Measurements from ENCODE around the gene MZT2B. TPM values are rescaled to one million over a fixed set of nuclear protein-coding genes. Genes with fewer than 3 reads are reported as not detected.
"Not testable (repeated sequence)": the region's sequence is repeated elsewhere in the genome, so short reads cannot be mapped to it uniquely, and the experiment has no call there.

Gene MZT2B
- total and polyA plus RNA-seq, 2 donors (not counting 1 experiment from before 2014, with no cell fraction given), result 54.0 to 254 TPM

DNA sequence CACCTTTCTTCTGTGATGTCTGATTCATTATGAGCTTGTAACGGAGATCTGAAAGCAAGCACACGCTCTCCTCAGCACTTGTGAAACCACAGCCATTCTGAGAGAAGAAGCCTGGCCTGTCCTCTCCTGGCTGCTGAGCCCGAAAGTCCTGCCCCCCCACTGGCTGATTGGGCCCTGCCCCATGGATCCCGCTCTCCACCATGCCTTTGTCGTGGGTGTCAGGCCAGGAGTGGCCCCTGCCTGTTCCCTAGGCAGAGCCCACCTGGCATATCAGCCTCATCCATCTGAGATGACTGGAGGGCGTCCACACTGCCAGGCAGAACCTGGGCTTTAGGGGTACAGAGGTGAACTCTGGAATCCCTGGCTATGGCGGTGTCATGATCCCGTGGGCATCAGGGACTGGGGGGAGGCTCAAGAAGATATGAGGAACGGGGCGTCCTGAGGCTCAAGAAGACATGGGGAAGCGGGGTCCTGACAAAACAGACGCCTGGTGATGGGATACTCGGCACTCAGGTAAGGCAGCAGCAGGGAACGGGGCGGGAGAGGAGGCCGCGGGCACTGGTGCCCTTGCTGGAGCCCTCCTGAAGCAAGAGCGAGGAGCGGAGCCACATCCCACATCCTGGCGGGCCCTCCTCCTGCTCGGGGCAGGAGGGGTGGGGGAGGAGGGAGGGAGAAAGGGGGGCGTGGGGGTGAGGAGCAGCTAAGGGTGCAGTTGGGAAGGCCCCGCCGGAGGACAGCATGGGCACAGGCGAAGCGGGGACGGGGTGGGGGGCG lies 38.6 kb upstream of the MZT2B start:
- H3K9me3 ChIP-seq (ENCODE audit: control insufficient read depth, insufficient read depth, low read depth, low read length); H3K4me2 ChIP-seq (ENCODE audit: extremely low read depth, insufficient read depth, low read length); H3K4me1 ChIP-seq (ENCODE audit: control insufficient read depth, extremely low read depth, insufficient read depth, low read length); DNase-seq (ENCODE audit: low read depth in 2 of 2); H3K27ac ChIP-seq (ENCODE audit: insufficient read depth, low read length); H4K20me1 ChIP-seq (ENCODE audit: control insufficient read depth, extremely low read depth, insufficient read depth, low read length); H3K4me3 ChIP-seq (replicated peaks in 1 of 4; ENCODE audit: control extremely low read depth in 1 of 4, insufficient read depth in 1 of 4, low read depth in 3 of 4, low read length in 4 of 4); H3K36me3 ChIP-seq (ENCODE audit: control insufficient read depth, insufficient read depth, low read length); H3K79me2 ChIP-seq (ENCODE audit: control insufficient read depth, insufficient read depth, low read length); H2AFZ ChIP-seq (ENCODE audit: low read length); H3K27me3 ChIP-seq (ENCODE audit: control insufficient read depth, insufficient read depth, low read length); H3K9ac ChIP-seq (ENCODE audit: insufficient read depth, low read length): not testable (repeated sequence)

DNA sequence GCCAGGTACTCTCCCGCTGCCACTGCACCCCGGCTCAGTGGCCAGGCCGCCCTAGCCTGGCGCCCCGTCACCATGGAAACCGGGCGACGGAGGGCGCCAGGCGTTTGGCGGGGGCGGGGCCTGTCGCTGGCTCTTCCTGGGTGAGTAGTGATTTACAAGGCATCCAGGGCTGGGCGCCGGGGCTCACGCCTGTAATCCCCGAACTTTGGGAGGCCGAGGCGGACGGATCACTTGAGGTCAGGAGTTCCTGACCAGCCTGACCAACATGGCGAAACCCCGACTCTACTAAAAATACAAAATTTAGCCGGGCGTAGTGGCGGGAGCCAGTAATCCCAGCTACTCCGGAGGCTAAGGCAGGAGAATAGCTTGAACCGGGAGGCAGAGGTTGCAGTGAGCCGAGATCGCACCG lies 37.1 kb upstream of the MZT2B start, which contains the start of gene CCDC74B:
Gene CCDC74B, minus strand, starts transcription at position 107 of the 409 bp plus-strand sequence. CDS start 116 bp downstream, outside the sequence.
- not testable (repeated sequence) for H4K20me1 ChIP-seq (ENCODE audit: control insufficient read depth, extremely low read depth, insufficient read depth, low read length); H3K9me3 ChIP-seq (ENCODE audit: control insufficient read depth, insufficient read depth, low read depth, low read length); H3K27ac ChIP-seq (ENCODE audit: insufficient read depth, low read length); H3K36me3 ChIP-seq (ENCODE audit: control insufficient read depth, insufficient read depth, low read length); H3K9ac ChIP-seq (ENCODE audit: insufficient read depth, low read length); H3K27me3 ChIP-seq (ENCODE audit: control insufficient read depth, insufficient read depth, low read length); H2AFZ ChIP-seq (ENCODE audit: low read length); H3K79me2 ChIP-seq (ENCODE audit: control insufficient read depth, insufficient read depth, low read length); H3K4me1 ChIP-seq (ENCODE audit: control insufficient read depth, extremely low read depth, insufficient read depth, low read length)
- DNase-seq (ENCODE audit: low read depth in 2 of 2), result peak; percentile 17 to 34
- H3K4me2 ChIP-seq (ENCODE audit: extremely low read depth, insufficient read depth, low read length), result peak within 1 kb of the TSS; percentile 59
- H3K4me3 ChIP-seq (replicated peaks in 1 of 4; ENCODE audit: control extremely low read depth in 1 of 4, insufficient read depth in 1 of 4, low read depth in 3 of 4, low read length in 4 of 4), result peak within 1 kb of the TSS in 3 of 4 experiments; percentile 7 to 46 (median 40)

DNA sequence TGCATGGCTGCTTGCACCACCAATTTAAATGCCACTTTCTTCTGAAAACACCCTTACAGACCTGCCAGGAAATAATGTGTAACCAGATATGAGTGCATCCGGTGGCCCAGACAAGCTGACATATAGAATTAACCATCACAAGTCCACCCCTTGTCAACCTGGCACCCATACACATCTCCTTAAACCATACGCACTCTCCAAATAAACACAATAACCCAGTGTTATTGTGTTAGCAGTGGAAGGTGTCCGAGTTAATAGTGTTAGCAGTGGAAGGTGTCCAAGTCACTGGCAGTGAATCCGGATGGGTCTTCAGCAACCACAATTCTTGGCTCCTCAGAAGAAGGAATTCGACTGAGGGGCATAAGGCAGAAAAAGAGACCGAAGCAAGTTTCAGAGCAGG lies 33.5 kb upstream of the MZT2B start:
- not testable (repeated sequence) for H3K4me2 ChIP-seq (ENCODE audit: extremely low read depth, insufficient read depth, low read length); H4K20me1 ChIP-seq (ENCODE audit: control insufficient read depth, extremely low read depth, insufficient read depth, low read length); H3K4me1 ChIP-seq (ENCODE audit: control insufficient read depth, extremely low read depth, insufficient read depth, low read length); H3K27me3 ChIP-seq (ENCODE audit: control insufficient read depth, insufficient read depth, low read length); H3K4me3 ChIP-seq (replicated peaks in 1 of 4; ENCODE audit: control extremely low read depth in 1 of 4, insufficient read depth in 1 of 4, low read depth in 3 of 4, low read length in 4 of 4); H3K79me2 ChIP-seq (ENCODE audit: control insufficient read depth, insufficient read depth, low read length); H3K27ac ChIP-seq (ENCODE audit: insufficient read depth, low read length); H2AFZ ChIP-seq (ENCODE audit: low read length); DNase-seq (ENCODE audit: low read depth in 2 of 2); H3K36me3 ChIP-seq (ENCODE audit: control insufficient read depth, insufficient read depth, low read length); H3K9ac ChIP-seq (ENCODE audit: insufficient read depth, low read length); H3K9me3 ChIP-seq (ENCODE audit: control insufficient read depth, insufficient read depth, low read depth, low read length)

DNA sequence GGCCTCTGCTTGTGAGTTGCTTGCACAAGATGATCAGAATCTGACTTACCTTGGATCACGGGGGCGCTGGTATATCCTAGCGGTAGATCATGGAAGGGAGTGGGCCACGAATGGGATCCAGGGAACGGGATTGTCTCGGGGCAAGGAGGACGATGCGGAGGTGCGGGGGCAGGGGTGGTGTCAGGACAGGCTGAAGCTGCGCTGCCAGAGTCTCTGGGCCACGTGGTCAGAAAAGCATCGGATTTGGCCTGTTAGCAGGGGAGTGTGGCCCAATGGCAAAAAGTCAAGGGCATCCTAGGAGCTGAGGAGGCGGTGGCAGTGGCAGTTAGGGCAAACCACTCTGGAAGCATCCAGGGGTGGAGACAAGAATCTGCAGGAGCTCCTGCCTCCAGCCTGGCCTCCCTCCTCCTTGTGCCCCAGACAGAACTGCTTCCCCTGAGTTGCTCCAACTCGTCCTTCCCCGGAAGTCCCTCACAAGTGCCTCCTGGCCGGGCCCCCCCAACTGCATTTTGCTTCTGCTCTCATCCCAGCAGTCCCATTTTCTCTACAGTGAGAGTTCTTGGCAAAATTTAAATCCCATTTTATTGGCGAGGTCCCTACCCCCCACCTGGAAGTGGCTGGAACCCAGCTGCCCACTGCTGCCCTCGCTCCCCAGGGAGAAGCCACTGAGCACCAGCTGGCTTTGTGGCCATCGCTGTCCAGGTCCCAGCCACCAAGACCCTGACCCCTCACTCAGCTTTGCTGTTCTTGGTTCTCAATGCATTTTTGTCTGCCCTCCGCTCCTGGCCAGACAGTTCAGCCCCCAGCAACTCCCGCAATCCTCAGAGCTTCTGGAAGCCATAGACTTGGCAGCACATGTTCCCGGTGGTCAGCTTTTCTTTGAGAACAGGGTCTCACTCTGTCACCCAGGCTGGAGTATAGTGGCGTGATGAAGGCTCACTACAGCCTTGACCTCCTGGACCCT lies 31.6 kb upstream of the MZT2B start:
- TF ChIP-seq EZH2 (IDR thresholded peaks at IDR 0.05; ENCODE audit: low read length, missing control alignments), result no peak
- TF ChIP-seq, protein P1, sequence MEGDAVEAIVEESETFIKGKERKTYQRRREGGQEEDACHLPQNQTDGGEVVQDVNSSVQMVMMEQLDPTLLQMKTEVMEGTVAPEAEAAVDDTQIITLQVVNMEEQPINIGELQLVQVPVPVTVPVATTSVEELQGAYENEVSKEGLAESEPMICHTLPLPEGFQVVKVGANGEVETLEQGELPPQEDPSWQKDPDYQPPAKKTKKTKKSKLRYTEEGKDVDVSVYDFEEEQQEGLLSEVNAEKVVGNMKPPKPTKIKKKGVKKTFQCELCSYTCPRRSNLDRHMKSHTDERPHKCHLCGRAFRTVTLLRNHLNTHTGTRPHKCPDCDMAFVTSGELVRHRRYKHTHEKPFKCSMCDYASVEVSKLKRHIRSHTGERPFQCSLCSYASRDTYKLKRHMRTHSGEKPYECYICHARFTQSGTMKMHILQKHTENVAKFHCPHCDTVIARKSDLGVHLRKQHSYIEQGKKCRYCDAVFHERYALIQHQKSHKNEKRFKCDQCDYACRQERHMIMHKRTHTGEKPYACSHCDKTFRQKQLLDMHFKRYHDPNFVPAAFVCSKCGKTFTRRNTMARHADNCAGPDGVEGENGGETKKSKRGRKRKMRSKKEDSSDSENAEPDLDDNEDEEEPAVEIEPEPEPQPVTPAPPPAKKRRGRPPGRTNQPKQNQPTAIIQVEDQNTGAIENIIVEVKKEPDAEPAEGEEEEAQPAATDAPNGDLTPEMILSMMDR (conservative IDR thresholded peaks at IDR 0.05 in 1 of 2, IDR thresholded peaks at IDR 0.05 in 1 of 2; ENCODE audit: low read depth in 1 of 2, low read length in 2 of 2), result no peak
- no peaks in the 10 kb centered on the region for H3K79me2 ChIP-seq (ENCODE audit: control insufficient read depth, insufficient read depth, low read length)
- H3K4me2 ChIP-seq (ENCODE audit: extremely low read depth, insufficient read depth, low read length), result no peak overlapping the region
- no peaks in the 10 kb centered on the region for H3K4me1 ChIP-seq (ENCODE audit: control insufficient read depth, extremely low read depth, insufficient read depth, low read length)
- no peak overlapping the region for H2AFZ ChIP-seq (ENCODE audit: low read length)
- H3K4me3 ChIP-seq (replicated peaks in 1 of 4; ENCODE audit: control extremely low read depth in 1 of 4, insufficient read depth in 1 of 4, low read depth in 3 of 4, low read length in 4 of 4), result no peak overlapping the region
- H3K27me3 ChIP-seq (ENCODE audit: control insufficient read depth, insufficient read depth, low read length), result no peaks in the 10 kb centered on the region
- no peak for DNase-seq (ENCODE audit: low read depth in 2 of 2)
- H3K9me3 ChIP-seq (ENCODE audit: control insufficient read depth, insufficient read depth, low read depth, low read length), result no peaks in the 10 kb centered on the region
- H3K9ac ChIP-seq (ENCODE audit: insufficient read depth, low read length), result no peak overlapping the region
- H3K36me3 ChIP-seq (ENCODE audit: control insufficient read depth, insufficient read depth, low read length), result peaks cover 7% of the 10 kb centered on the region
- H3K27ac ChIP-seq (ENCODE audit: insufficient read depth, low read length), result no peak overlapping the region
- no peaks in the 10 kb centered on the region for H4K20me1 ChIP-seq (ENCODE audit: control insufficient read depth, extremely low read depth, insufficient read depth, low read length)

DNA sequence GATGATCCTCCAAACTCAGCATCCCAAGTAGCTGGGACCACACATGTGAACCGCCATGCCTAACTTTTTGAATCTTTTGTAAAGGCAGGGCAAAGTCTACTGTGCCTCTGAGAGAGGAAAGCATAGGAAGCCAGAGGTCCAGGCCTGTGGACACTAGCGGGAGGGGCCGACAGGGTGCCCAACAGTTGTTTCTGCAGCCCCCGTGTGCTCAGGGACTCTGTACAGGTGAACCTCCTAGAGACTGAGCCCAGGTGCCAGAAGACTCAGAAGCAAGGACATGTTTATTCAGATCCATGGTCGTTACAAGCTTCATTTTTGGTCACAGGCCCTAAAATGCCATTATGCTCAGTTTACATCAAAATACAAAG lies 30.9 kb upstream of the MZT2B start:
- H3K9me3 ChIP-seq (ENCODE audit: control insufficient read depth, insufficient read depth, low read depth, low read length); H3K4me2 ChIP-seq (ENCODE audit: extremely low read depth, insufficient read depth, low read length); H4K20me1 ChIP-seq (ENCODE audit: control insufficient read depth, extremely low read depth, insufficient read depth, low read length); H3K36me3 ChIP-seq (ENCODE audit: control insufficient read depth, insufficient read depth, low read length); H3K4me1 ChIP-seq (ENCODE audit: control insufficient read depth, extremely low read depth, insufficient read depth, low read length); H3K27ac ChIP-seq (ENCODE audit: insufficient read depth, low read length); H3K4me3 ChIP-seq (replicated peaks in 1 of 4; ENCODE audit: control extremely low read depth in 1 of 4, insufficient read depth in 1 of 4, low read depth in 3 of 4, low read length in 4 of 4); H3K27me3 ChIP-seq (ENCODE audit: control insufficient read depth, insufficient read depth, low read length); H3K9ac ChIP-seq (ENCODE audit: insufficient read depth, low read length); DNase-seq (ENCODE audit: low read depth in 2 of 2); H2AFZ ChIP-seq (ENCODE audit: low read length); H3K79me2 ChIP-seq (ENCODE audit: control insufficient read depth, insufficient read depth, low read length): not testable (repeated sequence)

Measured in fibroblast of lung (primary cell).